ENCODE data around the gene CD82.
A peak's percentile ranks its signal among the peaks of the same experiment; 100 is the strongest.

The CD82 gene

DNA sequence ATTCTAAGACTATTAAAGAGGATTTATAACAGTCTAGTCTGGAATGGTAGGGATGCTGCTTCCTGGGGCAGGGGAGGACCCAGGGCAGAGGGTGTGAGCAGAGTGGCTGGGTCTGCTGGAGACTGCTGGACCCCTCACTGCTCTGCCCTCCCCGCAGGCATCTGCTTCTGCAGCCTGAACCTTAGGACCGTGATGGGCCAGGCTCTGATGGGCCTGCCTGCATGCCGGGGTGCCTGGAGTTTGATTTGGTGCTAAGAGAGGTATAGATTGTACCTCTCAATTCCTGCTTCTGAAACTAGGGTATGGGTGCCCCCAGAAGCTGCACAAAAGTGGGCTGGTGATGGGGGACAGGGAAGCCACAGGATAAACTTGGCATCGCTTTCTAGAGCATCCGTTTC lies 54.9 kb downstream of the CD82 start:
- no peaks in the 10 kb centered on the region for H3K9me3 Mint-ChIP-seq
- no peak for DNase-seq
- peaks cover 41% of the 10 kb centered on the region for H3K4me1 Mint-ChIP-seq
- CTCF ChIA-PET, result interaction anchor here (0.7 to 6.0 kb wide), 6 partner anchors 9 to 291 kb away, joined by 3 to 40 read pairs (median 14); no protein-coding TSS in a partner anchor
- H3K36me3 Mint-ChIP-seq, result peaks cover 26% of the 10 kb centered on the region
- H3K27me3 Mint-ChIP-seq, result no peaks in the 10 kb centered on the region
- H3K4me3 Mint-ChIP-seq, result no peak overlapping the region
- no peak overlapping the region for H3K27ac Mint-ChIP-seq

- Mint-ChIP-seq H3K4me3 (no peak overlapping the region), H3K4me1 (peaks cover 34% of the 10 kb centered on the region), H3K27ac (no peak overlapping the region), H3K9me3 (no peaks in the 10 kb centered on the region), H3K27me3 (no peaks in the 10 kb centered on the region), H3K36me3 (peaks cover 17% of the 10 kb centered on the region)
- DNase-seq, result peak; percentile 70
- CTCF ChIA-PET, result interaction anchor here (0.7 to 6.0 kb wide), 10 partner anchors 10 to 293 kb away, joined by 3 to 40 read pairs (median 10); no protein-coding TSS in a partner anchor
Measured at GRCh38 chr11:44621140-44621681, 55.7 kb downstream of the CD82 start.

DNA sequence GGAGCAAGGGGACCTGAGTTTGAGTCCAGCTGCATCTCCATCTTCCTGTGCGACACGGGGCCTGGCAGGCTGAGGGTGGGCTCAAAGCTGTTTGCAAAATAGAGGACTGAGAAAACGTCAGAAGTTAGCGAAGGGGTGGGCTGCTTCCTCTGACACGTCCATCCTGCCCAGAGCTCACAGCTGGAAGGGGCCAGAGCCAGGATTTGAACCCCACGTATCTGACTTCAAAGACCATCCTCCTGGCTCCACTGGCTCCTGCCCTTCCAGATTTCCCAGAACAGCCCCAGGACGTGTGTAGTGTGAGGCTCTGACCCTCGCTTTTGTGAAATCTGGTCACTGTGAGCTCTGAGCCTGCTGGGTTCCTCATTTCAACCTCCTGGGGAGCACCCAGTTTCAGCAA lies 56.3 kb downstream of the CD82 start:
- H3K9me3 Mint-ChIP-seq, result no peaks in the 10 kb centered on the region
- peaks cover 29% of the 10 kb centered on the region for H3K4me1 Mint-ChIP-seq
- peak; percentile 1 for DNase-seq
- no peaks in the 10 kb centered on the region for H3K27me3 Mint-ChIP-seq
- H3K4me3 Mint-ChIP-seq, result no peak overlapping the region
- peaks cover 13% of the 10 kb centered on the region for H3K36me3 Mint-ChIP-seq
- CTCF ChIA-PET, result interaction anchor here (1.0 to 6.0 kb wide), 10 partner anchors 10 to 293 kb away, joined by 3 to 40 read pairs (median 9); no protein-coding TSS in a partner anchor
- no peak overlapping the region for H3K27ac Mint-ChIP-seq

GRCh38 chr11:44622190-44622650 lies 56.8 kb downstream of the CD82 start:
- DNase-seq, result peak; percentile 18
- Mint-ChIP-seq H3K36me3 (peaks cover 11% of the 10 kb centered on the region), H3K4me1 (peaks cover 26% of the 10 kb centered on the region), H3K9me3 (no peaks in the 10 kb centered on the region), H3K27ac (no peak overlapping the region), H3K4me3 (no peak overlapping the region), H3K27me3 (no peaks in the 10 kb centered on the region)
- CTCF ChIA-PET, result interaction anchor here (1.0 to 6.0 kb wide), 12 partner anchors 8 to 292 kb away, joined by 3 to 40 read pairs (median 4); no protein-coding TSS in a partner anchor

GRCh38 chr11:44622721-44623258 lies 57.3 kb downstream of the CD82 start:
- H3K4me3 Mint-ChIP-seq, result no peak overlapping the region
- no peaks in the 10 kb centered on the region for H3K27me3 Mint-ChIP-seq
- DNase-seq, result peak; percentile 17
- H3K4me1 Mint-ChIP-seq, result peaks cover 26% of the 10 kb centered on the region
- no peak overlapping the region for H3K27ac Mint-ChIP-seq
- CTCF ChIA-PET, result interaction anchor here (1.0 to 6.0 kb wide), 12 partner anchors 9 to 292 kb away, joined by 3 to 40 read pairs (median 4); no protein-coding TSS in a partner anchor
- peaks cover 11% of the 10 kb centered on the region for H3K36me3 Mint-ChIP-seq
- H3K9me3 Mint-ChIP-seq, result no peaks in the 10 kb centered on the region

DNA sequence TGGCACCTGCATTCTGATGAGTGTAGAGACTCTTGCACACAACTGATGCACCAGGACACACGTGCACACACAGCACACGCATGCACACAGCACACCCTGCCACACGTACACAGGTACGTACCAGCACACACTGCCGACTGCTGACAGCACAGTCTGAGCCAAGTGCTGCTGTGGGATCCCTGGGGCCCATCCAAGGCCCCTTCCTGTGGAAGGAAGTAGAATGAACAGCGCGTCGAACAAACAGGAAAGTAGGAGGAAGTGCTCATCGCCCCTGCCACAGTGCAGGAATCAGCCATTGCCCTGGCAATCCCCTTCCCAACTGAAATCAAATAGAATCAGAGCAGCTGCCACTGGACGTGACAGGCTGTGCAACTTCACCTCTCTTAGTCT lies 57.9 kb downstream of the CD82 start:
- peak; percentile 22 for DNase-seq
- peaks cover 4% of the 10 kb centered on the region for H3K27me3 Mint-ChIP-seq
- peaks cover 26% of the 10 kb centered on the region for H3K4me1 Mint-ChIP-seq
- H3K9me3 Mint-ChIP-seq, result no peaks in the 10 kb centered on the region
- no peak overlapping the region for H3K27ac Mint-ChIP-seq
- H3K36me3 Mint-ChIP-seq, result peaks cover 11% of the 10 kb centered on the region
- no peak overlapping the region for H3K4me3 Mint-ChIP-seq
- CTCF ChIA-PET, result interaction anchor here (1.1 to 6.0 kb wide), 8 partner anchors 9 to 152 kb away, joined by 3 to 40 read pairs (median 16); no protein-coding TSS in a partner anchor

GRCh38 chr11:44623731-44624491 lies 58.4 kb downstream of the CD82 start:
- peak; percentile 15 for DNase-seq
- peaks cover 9% of the 10 kb centered on the region for H3K27me3 Mint-ChIP-seq
- peaks cover 26% of the 10 kb centered on the region for H3K4me1 Mint-ChIP-seq
- H3K36me3 Mint-ChIP-seq, result peaks cover 8% of the 10 kb centered on the region
- H3K4me3 Mint-ChIP-seq, result no peak overlapping the region
- CTCF ChIA-PET, result interaction anchor here (1.3 to 6.0 kb wide), 7 partner anchors 8 to 152 kb away, joined by 3 to 40 read pairs (median 17); no protein-coding TSS in a partner anchor
- no peaks in the 10 kb centered on the region for H3K9me3 Mint-ChIP-seq
- H3K27ac Mint-ChIP-seq, result peak overlapping the region; percentile 19

- no peak overlapping the region for H3K27ac Mint-ChIP-seq
- no peaks in the 10 kb centered on the region for H3K9me3 Mint-ChIP-seq
- H3K4me1 Mint-ChIP-seq, result peaks cover 26% of the 10 kb centered on the region
- H3K36me3 Mint-ChIP-seq, result peaks cover 8% of the 10 kb centered on the region
- H3K4me3 Mint-ChIP-seq, result no peak overlapping the region
- DNase-seq, result no peak
- peaks cover 18% of the 10 kb centered on the region for H3K27me3 Mint-ChIP-seq
- CTCF ChIA-PET, result interaction anchor here (1.3 to 6.0 kb wide), 3 partner anchors 68 to 286 kb away, joined by 4 to 38 read pairs (median 11); no protein-coding TSS in a partner anchor
Measured at GRCh38 chr11:44624761-44625221, 59.3 kb downstream of the CD82 start.

DNA sequence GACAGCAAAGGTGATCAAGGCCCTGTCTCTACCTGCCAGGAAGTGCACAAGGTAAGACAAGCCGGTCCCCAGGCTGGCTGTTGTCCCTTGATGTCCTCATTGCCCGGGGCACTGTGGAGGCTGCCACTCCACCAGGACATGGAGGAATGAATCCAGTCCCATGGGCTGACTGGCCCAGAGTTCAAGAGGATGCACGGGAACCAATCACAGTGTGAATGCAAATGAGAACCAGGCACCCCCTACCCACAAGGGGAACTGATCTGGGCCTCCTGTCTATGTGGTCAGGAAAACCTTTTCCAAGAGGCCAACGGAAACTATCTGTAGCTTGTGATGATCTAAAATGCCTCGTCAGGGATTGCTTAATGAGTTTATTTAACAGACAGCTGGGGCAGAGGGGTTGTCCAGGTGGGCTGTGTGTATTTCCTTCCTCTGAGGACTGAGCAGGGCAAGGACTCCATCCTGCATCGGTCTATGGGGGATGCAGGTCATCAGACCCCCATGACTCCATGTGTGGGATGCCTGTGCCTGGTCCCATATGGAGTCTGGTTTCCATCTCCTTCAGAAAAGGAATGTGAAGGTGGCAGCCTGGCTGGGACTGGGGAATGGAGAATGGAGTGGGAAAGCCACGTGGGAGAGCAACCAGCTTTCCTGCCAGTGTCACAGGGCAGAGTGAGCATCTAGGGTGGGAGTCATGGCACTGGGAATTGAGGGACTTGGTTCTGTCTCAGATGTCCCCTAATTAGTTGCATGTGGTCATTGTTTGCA lies 60.5 kb downstream of the CD82 start:
- peak; percentile 14 for DNase-seq
- Mint-ChIP-seq H3K4me1 (peaks cover 22% of the 10 kb centered on the region), H3K36me3 (peaks cover 2% of the 10 kb centered on the region), H3K27me3 (peaks cover 27% of the 10 kb centered on the region), H3K4me3 (no peak overlapping the region), H3K9me3 (no peaks in the 10 kb centered on the region), H3K27ac (no peak overlapping the region)
- CTCF ChIA-PET, result interaction anchor here (2.5 to 2.9 kb wide), 2 partner anchors 9 to 285 kb away, joined by 11 to 13 read pairs; no protein-coding TSS in a partner anchor

DNA sequence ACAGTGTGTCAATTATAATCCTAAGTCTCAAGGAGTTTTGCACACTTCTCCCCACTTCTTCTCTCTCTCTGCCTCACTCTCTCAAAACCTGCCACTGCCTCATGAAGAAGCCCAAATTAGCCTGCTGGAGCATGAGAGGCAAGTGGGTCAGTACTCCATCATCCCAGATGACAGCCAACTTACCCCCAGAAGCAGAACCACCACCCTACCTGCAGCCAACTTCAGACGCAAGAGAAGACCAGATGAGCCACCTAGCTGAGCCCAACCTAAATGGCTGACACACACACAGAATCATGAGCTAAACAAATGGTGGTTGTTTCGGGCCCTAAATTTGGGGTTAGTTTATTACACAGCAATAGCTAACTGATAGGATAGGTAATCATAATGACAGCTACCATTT lies 61.2 kb downstream of the CD82 start:
- DNase-seq, result no peak

GRCh38 chr11:44627165-44627789 lies 61.8 kb downstream of the CD82 start:
- CTCF ChIA-PET, result interaction anchor here (0.5 to 2.9 kb wide), 5 partner anchors 11 to 478 kb away, joined by 3 to 13 read pairs (median 4); no protein-coding TSS in a partner anchor
- Mint-ChIP-seq H3K27me3 (peaks cover 33% of the 10 kb centered on the region), H3K4me3 (no peak overlapping the region), H3K9me3 (no peaks in the 10 kb centered on the region), H3K27ac (no peak overlapping the region), H3K4me1 (peaks cover 14% of the 10 kb centered on the region), H3K36me3 (no peaks in the 10 kb centered on the region)
- DNase-seq, result no peak

More for the DNA sequence above, 61.2 kb downstream of the CD82 start:
- H3K9me3 Mint-ChIP-seq, result no peaks in the 10 kb centered on the region
- no peak overlapping the region for H3K4me3 Mint-ChIP-seq
- H3K36me3 Mint-ChIP-seq, result peaks cover 2% of the 10 kb centered on the region
- peaks cover 20% of the 10 kb centered on the region for H3K4me1 Mint-ChIP-seq
- CTCF ChIA-PET, result interaction anchor here (1.0 to 2.9 kb wide), 3 partner anchors 10 to 478 kb away, joined by 3 to 13 read pairs (median 11); no protein-coding TSS in a partner anchor
- H3K27ac Mint-ChIP-seq, result no peak overlapping the region
- peaks cover 28% of the 10 kb centered on the region for H3K27me3 Mint-ChIP-seq

DNA sequence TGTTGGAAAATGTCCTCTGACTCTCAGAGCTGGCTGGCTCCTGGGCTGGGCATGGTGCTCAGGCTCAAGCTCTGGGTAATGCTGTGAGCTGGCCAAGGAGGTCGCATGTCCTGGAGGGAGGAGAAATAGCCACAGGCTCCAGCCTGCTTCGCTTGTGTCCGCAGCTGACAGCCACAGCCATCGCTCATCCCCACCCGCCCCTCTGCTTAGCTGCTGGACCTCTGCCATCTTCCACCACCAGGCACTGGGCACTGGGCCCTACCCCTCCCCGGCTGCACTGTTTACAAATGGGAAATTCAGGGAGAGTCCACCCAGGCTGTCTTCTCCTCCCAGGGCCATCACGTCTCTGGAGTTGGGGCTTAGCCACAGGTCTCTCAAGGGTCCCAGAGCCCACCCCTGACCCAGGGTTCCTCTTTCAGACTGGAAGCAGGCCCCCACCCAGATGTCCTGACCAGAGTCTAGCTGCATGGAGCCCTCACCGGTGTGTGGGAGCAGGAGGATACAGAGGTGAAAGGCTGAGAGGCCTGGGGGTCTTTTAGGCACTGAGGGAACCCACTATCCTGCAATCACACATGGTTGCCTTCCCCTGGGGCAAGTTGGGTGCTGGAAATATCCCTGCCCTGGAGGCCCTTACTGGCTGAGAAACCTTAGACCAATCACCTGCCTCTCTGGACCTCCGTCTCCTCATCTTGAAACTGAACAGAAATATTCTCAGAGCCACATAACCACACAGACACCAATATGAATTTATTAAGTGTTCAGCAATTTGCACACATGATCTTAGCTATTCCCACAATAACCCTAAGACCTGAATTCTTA lies 62.7 kb downstream of the CD82 start:
- DNase-seq, result peak; percentile 11
- H3K4me1 Mint-ChIP-seq, result peaks cover 10% of the 10 kb centered on the region
- no peaks in the 10 kb centered on the region for H3K36me3 Mint-ChIP-seq
- no peaks in the 10 kb centered on the region for H3K9me3 Mint-ChIP-seq
- no peak overlapping the region for H3K4me3 Mint-ChIP-seq
- peaks cover 41% of the 10 kb centered on the region for H3K27me3 Mint-ChIP-seq
- CTCF ChIA-PET, result interaction anchor here (0.5 to 6.1 kb wide), 6 partner anchors 11 to 282 kb away, joined by 3 to 53 read pairs (median 4); no protein-coding TSS in a partner anchor
- H3K27ac Mint-ChIP-seq, result no peak overlapping the region
